NCI-H2171 (cell line): ENCODE measurements around the gene ZNF541.
A peak's percentile ranks its signal among the peaks of the same experiment; 100 is the strongest.

Experiments
- DNase-seq: peaks from one replicate; lab custom pipeline; 2025; lab: John Stamatoyannopoulos, UW

ZNF541 gene

GRCh38 chr19:47573071-47574026 lies at the start of gene ZNF541:
TSS of gene ZNF541 (minus strand) at chr19:47573148. CDS start at chr19:47555856, 17,292 bp downstream.
- DNase-seq = no peak

GRCh38 chr19:47619763-47620162 lies 46.8 kb upstream of the ZNF541 start:
- no peak for DNase-seq

GRCh38 chr19:47618771-47619170 lies 45.8 kb upstream of the ZNF541 start:
- DNase-seq = no peak

GRCh38 chr19:47615714-47616113 lies 42.8 kb upstream of the ZNF541 start:
- no peak for DNase-seq

GRCh38 chr19:47615230-47615629 lies 42.3 kb upstream of the ZNF541 start:
- no peak for DNase-seq

- no peak for DNase-seq
These were observed 41.6 kb upstream of the ZNF541 start for GRCh38 chr19:47614559-47614958.

GRCh38 chr19:47614021-47614295 lies 41.0 kb upstream of the ZNF541 start:
- DNase-seq = no peak

- DNase-seq = peak; percentile 21
These were observed 40.4 kb upstream of the ZNF541 start for GRCh38 chr19:47613165-47614020.

- no peak for DNase-seq
These were observed 38.0 kb upstream of the ZNF541 start for GRCh38 chr19:47610902-47611301.

GRCh38 chr19:47609906-47610894 lies 37.3 kb upstream of the ZNF541 start:
- peak; percentile 8 for DNase-seq

GRCh38 chr19:47608969-47609905 lies 36.3 kb upstream of the ZNF541 start, which contains the start of gene BICRA:
TSS of gene BICRA (plus strand) at chr19:47609134. CDS start at chr19:47673575, 64,441 bp downstream.
- peak; percentile 79 for DNase-seq

GRCh38 chr19:47608074-47608918 lies 35.3 kb upstream of the ZNF541 start:
- DNase-seq = peak; percentile 82

- no peak for DNase-seq
These were observed 34.7 kb upstream of the ZNF541 start for GRCh38 chr19:47607564-47608073.

- DNase-seq = no peak
These were observed 31.0 kb upstream of the ZNF541 start for GRCh38 chr19:47603706-47604565.

- no peak for DNase-seq
These were observed 28.4 kb upstream of the ZNF541 start for GRCh38 chr19:47601180-47601904.

GRCh38 chr19:47600246-47601179 lies 27.6 kb upstream of the ZNF541 start:
- peak; percentile 99 for DNase-seq
